Endometrium (tissue), 2 donors: Measurements from ENCODE around the gene ANP32E.

ENCODE experiments used
- FAIRE-seq: peaks from 2 replicates; lab custom pipeline; 2012; peaks lifted over from hg19 to GRCh38; lab: Jason Lieb, UNC
- donor health status: control.
- donor health status: control.

ANP32E gene

DNA sequence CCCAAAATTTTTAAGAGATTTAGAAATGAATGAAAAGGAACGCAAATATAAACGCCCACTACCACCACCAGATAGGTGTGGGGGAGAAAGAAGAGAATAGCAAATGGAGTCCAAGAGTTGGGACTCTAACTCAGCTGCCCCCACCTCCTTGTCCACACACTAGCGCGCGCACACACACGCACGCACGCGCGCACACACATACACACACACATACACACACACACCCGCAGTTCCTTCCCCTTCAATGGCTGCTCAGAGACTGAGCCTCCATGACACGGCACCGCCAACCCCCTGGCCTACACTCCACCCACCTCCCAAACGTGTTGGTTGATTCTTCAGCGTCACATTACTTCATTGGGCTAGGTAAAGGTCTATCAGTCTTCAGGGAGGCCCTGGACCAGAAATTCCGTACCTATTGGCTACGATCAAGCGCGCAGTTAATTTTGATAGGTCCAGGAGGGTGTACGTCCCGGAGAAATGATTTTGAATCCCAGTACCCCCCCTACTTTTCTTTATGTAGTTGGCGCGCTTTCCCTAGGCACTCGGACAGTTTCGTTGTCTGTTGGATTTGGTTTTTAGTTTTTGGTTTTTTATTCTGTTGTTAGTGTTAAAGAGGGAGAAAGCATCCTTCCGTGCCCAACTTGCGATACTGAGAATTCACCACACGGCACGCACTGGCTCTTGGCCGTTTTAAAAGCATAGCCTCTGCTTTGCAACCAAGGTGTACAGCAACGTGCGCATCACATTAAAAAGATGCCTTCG, at the start of gene ANP32E:
Gene ANP32E (minus strand): TSS at position 261 of the 762 bp plus-strand sequence. CDS start 326 bp downstream, outside the sequence.
- FAIRE-seq: peak; percentile 98

- no peak for FAIRE-seq
Observed at GRCh38 chr1:150283260-150283659, 47.3 kb upstream of the ANP32E start.

DNA sequence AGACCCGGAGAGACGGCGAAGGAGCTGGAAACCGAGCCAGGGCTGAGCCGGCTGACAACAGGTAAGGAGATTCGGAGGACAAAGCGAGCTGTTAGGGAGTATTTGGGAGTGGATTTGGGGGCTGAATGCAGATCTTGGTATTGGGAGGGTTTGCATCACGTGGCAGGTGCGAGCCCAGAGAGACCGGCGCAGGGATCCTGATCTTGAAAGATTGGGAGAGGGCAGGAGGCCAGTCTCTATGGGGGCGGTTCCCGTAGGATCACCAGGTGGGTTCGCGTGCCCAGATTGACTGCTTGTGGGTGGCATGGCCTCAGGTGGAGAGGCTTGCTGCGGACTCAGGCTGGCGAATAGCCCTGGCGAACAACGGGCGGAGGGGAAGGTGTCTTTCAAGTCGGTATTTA, 46.6 kb upstream of the ANP32E start:
- FAIRE-seq: no peak

- FAIRE-seq: peak; percentile 97
Observed at GRCh38 chr1:150281758-150282557, 46.0 kb upstream of the ANP32E start, which contains the start of gene CIART. Gene CIART, plus strand, starts transcription at chr1:150282554. Its CDS starts 714 bp downstream, at chr1:150283268.

GRCh38 chr1:150281221-150281757, 45.4 kb upstream of the ANP32E start:
- FAIRE-seq: peak; percentile 66

GRCh38 chr1:150280138-150280707, 44.3 kb upstream of the ANP32E start:
- no peak for FAIRE-seq

DNA sequence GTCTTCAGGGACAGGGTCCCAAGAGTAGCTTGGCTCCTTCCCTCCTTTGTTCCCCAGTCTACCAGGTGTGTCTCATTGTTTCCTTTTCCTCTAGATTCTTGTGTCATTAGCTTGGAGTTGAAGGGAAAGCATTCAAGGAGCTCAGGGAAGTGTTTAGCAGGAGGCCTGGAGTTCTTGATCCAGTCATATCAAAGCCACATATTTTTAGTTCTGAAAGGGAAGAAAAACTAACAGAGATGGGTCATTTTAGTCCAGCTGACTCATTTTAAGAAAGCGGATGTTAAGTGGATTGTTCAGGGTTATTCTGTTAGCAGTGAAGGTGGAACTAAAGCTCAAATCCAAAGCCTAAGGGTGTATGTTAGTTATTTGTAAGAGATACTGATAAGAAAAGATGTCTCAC, 37.4 kb upstream of the ANP32E start:
- FAIRE-seq: no peak

DNA sequence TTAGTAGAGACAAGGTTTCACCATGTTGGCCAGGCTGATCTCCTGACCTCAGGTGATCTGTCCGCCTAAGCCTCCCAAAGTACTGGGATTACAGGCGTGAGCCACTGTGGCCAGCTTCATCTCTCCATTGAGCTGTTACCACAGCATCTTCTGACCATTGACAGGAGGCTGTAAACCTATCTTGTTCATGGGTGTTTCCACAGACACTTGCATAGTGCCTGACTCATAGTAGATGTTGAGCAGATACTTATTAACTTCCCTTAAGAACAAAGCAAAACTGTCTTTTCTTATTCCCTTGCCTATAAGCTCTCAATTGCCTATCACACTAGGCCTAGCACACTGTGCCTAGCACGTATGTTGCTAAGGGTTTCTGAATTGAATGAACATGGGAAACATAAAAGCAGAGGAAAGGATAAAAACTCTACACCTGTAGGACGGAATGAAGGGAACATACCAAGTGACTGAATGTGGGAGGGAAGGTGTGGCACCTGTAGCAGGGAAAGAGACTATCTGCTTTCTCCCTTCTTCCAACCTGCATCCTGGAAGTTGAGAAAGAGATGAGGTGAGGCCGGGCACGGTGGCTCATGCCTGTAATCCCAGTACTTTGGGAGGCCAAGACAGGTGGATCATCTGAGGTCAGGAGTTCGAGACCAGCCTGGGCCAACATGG, 35.5 kb upstream of the ANP32E start:
- no peak for FAIRE-seq

GRCh38 chr1:150269451-150269850, 33.5 kb upstream of the ANP32E start:
- no peak for FAIRE-seq

DNA sequence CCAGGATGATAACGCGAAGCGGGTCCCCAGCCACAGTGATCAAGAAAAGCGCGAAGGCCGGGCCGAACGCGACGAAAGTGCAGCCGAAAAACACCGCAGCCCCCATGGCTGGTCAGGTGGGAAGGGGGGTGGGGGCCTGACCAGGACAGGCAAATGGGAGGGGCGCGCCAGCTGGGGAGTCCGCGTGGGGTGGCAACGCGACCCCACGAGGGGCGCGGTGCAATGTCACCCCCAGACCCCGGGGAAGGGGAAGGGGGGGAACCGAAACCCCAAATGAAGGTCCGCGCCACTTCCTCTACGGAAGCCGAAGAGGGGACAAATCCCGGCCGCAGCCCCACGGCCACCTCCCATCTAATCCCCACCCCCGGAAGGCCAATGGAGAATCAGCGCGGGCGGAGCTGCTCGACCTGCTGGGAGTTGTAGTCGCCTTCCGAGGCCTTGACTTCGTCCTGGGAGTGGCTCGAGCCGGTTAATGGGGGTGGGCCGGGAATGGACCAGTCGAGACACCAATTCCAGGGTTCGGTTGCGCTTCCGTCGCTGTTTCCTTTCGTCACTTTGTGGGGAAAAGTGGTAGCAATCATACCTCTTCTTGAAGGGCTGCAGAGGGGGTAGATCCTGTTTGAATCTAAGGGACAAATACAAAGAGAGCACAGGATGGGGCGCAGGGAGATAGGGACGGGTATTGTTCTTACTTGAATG, 32.9 kb upstream of the ANP32E start, which contains the start of gene APH1A:
Gene APH1A (minus strand): TSS at position 312 of the 699 bp plus-strand sequence. CDS start 206 bp downstream, at position 106.
- FAIRE-seq: peak; percentile 80

DNA sequence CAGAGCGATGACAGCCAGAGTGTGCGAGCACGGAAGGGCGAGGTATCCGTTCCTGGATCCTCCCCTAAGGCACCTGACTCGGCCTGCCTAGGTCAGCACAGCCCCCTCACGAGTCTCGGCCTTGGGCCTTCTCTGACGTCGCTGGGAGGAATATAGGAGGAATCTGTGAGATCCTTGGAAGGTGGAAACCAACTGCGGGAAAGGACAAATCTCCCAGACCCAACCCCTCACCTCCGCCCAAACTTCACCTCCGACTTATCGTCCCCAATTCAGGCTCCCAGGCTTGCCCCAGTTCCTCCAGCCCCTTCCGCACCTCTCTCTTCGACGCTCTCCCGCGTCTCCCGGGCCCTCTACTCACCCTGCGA, 32.4 kb upstream of the ANP32E start:
- no peak for FAIRE-seq

DNA sequence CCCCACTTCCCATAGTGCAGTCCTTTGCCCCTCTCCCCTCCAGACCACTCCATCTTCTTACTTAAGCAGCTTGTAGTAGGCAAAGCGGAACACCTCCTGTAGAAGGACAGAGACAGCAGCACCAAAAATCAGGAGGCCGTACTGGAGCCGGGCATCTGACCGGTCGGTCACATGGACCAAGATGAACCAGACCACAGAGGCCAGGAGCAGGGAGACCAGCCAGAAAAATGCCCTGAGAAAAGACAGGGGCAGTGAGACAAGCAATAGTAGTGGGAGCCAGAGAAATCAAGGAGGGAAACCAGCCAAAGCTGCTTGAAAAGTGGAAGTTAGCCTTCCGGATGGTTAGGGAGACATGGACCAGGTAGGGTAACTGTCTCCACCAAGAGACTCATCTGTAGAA, 32.0 kb upstream of the ANP32E start:
- FAIRE-seq: no peak

DNA sequence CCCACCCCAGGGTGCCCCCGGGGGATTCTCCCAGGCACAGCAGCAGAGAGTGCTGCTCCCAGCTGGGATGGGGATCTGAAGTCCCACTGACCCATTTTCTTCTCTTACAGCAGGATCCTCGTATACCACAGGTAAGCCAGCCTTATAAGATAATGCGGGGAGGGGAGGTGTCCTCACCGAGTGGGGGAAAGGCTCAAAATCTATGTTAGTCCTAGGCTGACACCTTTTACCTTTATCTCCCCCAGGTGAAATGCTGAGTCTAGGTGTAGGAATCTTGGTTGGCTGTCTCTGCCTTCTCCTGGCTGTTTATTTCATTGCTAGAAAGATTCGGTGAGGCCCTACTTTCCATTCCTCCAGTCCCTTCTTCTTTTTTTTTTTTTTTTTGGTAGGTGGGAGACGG, 27.6 kb upstream of the ANP32E start:
- no peak for FAIRE-seq

DNA sequence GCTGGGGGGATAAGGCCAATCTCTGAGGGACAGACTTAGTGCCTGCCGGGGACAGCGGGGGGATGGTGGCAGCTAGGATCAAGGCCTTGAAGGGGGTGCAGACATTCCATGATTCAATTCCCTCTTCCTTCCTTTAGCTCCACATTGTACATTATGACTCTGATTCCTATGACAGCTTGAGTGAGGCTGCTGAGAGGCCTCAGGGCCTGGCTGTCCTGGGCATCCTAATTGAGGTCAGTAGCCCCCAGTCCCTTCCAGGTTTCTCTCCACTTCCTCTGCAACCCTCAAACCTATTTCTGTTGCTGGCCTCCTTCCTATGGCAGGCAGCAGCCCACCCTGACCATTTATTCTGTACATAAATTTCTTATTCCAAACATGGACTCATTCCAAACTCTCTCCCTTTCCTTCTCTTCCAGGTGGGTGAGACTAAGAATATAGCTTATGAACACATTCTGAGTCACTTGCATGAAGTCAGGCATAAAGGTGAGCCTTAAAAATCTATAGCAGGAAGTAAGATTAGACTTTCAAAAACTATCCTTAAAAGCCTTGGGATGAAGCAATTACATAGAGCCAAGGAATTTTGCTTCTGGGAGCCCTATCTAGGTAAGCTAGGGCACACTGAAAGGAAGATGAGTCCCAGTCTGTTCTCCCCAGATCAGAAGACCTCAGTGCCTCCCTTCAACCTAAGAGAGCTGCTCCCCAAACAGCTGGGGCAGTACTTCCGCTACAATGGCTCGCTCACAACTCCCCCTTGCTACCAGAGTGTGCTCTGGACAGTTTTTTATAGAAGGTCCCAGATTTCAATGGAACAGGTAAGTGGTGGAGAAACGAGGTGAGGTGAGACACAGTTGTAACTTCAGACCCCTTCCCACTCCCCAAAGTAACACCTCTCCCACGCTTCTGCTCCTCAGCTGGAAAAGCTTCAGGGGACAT, 26.7 kb upstream of the ANP32E start:
- no peak for FAIRE-seq

GRCh38 chr1:150261367-150261766, 25.5 kb upstream of the ANP32E start:
- FAIRE-seq: no peak

- no peak for FAIRE-seq
Observed at GRCh38 chr1:150259758-150260669, 24.1 kb upstream of the ANP32E start.

GRCh38 chr1:150259217-150259616, 23.3 kb upstream of the ANP32E start:
- FAIRE-seq: no peak

DNA sequence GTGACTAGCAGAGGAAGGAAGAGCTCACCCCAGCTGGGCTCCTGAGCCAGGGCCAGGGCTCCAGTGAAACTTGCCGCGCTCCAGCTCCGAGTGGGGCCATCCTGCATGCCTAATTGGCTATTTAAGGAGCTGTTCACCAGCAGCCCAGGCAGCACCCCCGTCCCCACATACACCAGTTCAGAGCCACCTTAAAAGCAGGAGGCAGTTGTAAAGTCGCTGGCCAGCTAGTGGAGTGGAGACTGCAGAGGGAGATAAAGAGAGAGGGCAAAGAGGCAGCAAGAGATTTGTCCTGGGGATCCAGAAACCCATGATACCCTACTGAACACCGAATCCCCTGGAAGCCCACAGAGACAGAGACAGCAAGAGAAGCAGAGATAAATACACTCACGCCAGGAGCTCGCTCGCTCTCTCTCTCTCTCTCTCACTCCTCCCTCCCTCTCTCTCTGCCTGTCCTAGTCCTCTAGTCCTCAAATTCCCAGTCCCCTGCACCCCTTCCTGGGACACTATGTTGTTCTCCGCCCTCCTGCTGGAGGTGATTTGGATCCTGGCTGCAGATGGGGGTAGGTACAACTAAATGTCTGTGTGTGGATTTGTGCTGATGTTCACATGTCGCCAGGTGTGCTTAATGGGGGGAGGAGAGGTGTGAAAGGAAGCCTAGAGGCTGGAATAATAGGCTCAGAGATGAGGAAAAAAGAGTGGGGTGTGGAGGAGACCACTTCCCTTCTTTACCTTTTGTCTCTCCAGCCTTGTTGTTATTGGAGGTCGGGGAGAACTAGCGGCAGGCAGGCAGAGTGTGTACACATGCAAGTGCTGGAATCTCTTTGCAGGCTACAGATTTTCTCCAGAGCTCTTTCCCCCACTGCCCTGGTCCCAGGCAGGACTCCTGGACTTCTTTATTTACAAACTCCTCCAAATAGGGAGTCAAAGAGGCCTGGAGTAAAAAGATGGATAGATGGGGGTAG, 22.0 kb upstream of the ANP32E start, which contains the start of gene CA14:
Gene CA14 (plus strand): TSS at position 151 of the 962 bp plus-strand sequence. CDS start 355 bp downstream, at position 506.
- no peak for FAIRE-seq
